IMR-90 (cell line): Measurements from ENCODE around the gene GMNN. TPM values are rescaled to one million over a fixed set of nuclear protein-coding genes. Genes with fewer than 3 reads are reported as not detected.
A peak's percentile ranks its signal among the peaks of the same experiment; 100 is the strongest.

Source experiments
- ATAC-seq: fragments of 200-7000 bp; cut with Tn5 transposase; 2 replicates; pipeline ENCODE4 v1.9.1; 2020; ENCODE audit warnings: low read depth, mild to moderate bottlenecking, moderate library complexity
- BruUV-seq: library from RNA; stranded (reverse); fragments of 400-500 nt; replicated peaks from 2 replicates; lab custom pipeline; 2021; lab: Mats Ljungman, UMichigan
- CTCF ChIA-PET: fragments of 300-600 bp; formaldehyde crosslinking; extraction: SDS; loops from one replicate; lab custom pipeline; 2021; ENCODE audit warnings: antibody characterized with exemption; lab: Yijun Ruan, JAX
- POLR2A ChIA-PET: fragments of 300-600 bp; sonication (Branson Sonifier 250); formaldehyde crosslinking; loops from one replicate; lab custom pipeline; 2022; ENCODE audit warnings: antibody characterized with exemption; ENCODE audit not compliant: unreplicated experiment; lab: Charles Lee
- DNase-seq: peaks from one replicate; pipeline ENCODE4 v3.0.0; 2013
- H2AFZ ChIP-seq: replicated peaks from 2 replicates; pipeline ENCODE3; 2013; ENCODE audit warnings: low read length, mild to moderate bottlenecking; ENCODE audit not compliant: poor library complexity
- H2AK5ac ChIP-seq: 2 replicates; pipeline ENCODE4 v1.6.1; 2013; ENCODE audit warnings: low read depth, low read length, inconsistent platforms
- H2AK9ac ChIP-seq: replicated peaks from 2 replicates; pipeline ENCODE3; 2013; ENCODE audit warnings: mild to moderate bottlenecking, low read depth, low read length, moderate library complexity; ENCODE audit not compliant: poor library complexity
- H2BK120ac ChIP-seq: 2 replicates; pipeline ENCODE4 v1.6.1; 2013; ENCODE audit warnings: low read depth, low read length, inconsistent platforms
- H2BK15ac ChIP-seq: 3 replicates; pipeline ENCODE4 v1.6.1; 2013; ENCODE audit warnings: low read depth, low read length, inconsistent platforms
- H2BK20ac ChIP-seq: 2 replicates; pipeline ENCODE4 v1.6.1; 2013; ENCODE audit warnings: low read depth, mild to moderate bottlenecking, inconsistent platforms, low read length, moderate library complexity
- H2BK5ac ChIP-seq: 2 replicates; pipeline ENCODE4 v1.6.1; 2013; ENCODE audit warnings: mild to moderate bottlenecking, low read depth, low read length, inconsistent platforms; ENCODE audit not compliant: poor library complexity, severe bottlenecking
- H3K14ac ChIP-seq: replicated peaks from 2 replicates; pipeline ENCODE4 v1.6.1; 2013; ENCODE audit warnings: low read depth, low read length, inconsistent platforms
- H3K18ac ChIP-seq: 2 replicates; pipeline ENCODE4 v1.6.1; 2013; ENCODE audit warnings: low read depth, low read length, control low read depth
- H3K23ac ChIP-seq: 2 replicates; pipeline ENCODE4 v1.6.1; 2013; ENCODE audit warnings: low read depth, low read length, inconsistent platforms
- H3K27ac ChIP-seq: 2 replicates; pipeline ENCODE4 v1.5.1; 2013; ENCODE audit warnings: mild to moderate bottlenecking, control low read depth, low read length; ENCODE audit not compliant: insufficient read depth
- H3K27me3 ChIP-seq: 2 replicates; pipeline ENCODE4 v1.6.1; 2013; ENCODE audit warnings: low read length; ENCODE audit not compliant: control insufficient read depth, insufficient read depth
- H3K36me3 ChIP-seq: 2 replicates; pipeline ENCODE4 v1.6.1; 2013; ENCODE audit warnings: low read length, mixed read lengths; ENCODE audit not compliant: control insufficient read depth, insufficient read depth
- H3K4ac ChIP-seq: 2 replicates; pipeline ENCODE4 v1.6.1; 2013; ENCODE audit warnings: low read depth, low read length, inconsistent platforms
- H3K4me1 ChIP-seq: 2 replicates; pipeline ENCODE4 v1.6.1; 2013; ENCODE audit warnings: low read length, mixed read lengths; ENCODE audit not compliant: control insufficient read depth, insufficient read depth
- H3K4me2 ChIP-seq: 2 replicates; pipeline ENCODE4 v1.6.1; 2013; ENCODE audit warnings: low read depth, mild to moderate bottlenecking, control low read depth, low read length, moderate library complexity
- H3K4me3 ChIP-seq: 2 replicates; pipeline ENCODE4 v1.5.1; 2013; ENCODE audit warnings: low read depth, mild to moderate bottlenecking, control low read depth, low read length, moderate library complexity; ENCODE audit not compliant: insufficient read depth
- H3K56ac ChIP-seq: 2 replicates; pipeline ENCODE4 v1.6.1; 2013; ENCODE audit warnings: low read length, inconsistent platforms; ENCODE audit not compliant: insufficient read depth; ENCODE audit errors: extremely low read depth
- H3K79me1 ChIP-seq, 2 experiments: 2 replicates each; pipeline ENCODE4 v1.6.1; 2013; ENCODE audit warnings: low read length in 2 of 2, inconsistent platforms in 1 of 2, low read depth in 1 of 2
- H3K9ac ChIP-seq: 2 replicates; pipeline ENCODE4 v1.6.1; 2013; ENCODE audit warnings: low read depth, low read length, control low read depth
- H3K9me1 ChIP-seq: 2 replicates; pipeline ENCODE4 v1.6.1; 2013; ENCODE audit warnings: low read length, inconsistent platforms; ENCODE audit not compliant: insufficient read depth
- H3K9me3 ChIP-seq: 2 replicates; pipeline ENCODE4 v1.6.1; 2013; ENCODE audit warnings: low read length; ENCODE audit not compliant: control insufficient read depth, insufficient read depth
- H4K20me1 ChIP-seq: 2 replicates; pipeline ENCODE4 v1.6.1; 2013; ENCODE audit warnings: low read length, inconsistent platforms; ENCODE audit not compliant: insufficient read depth
- H4K5ac ChIP-seq: 2 replicates; pipeline ENCODE4 v1.6.1; 2013; ENCODE audit warnings: mild to moderate bottlenecking, low read depth, low read length, control low read depth
- H4K8ac ChIP-seq, 2 experiments: 2 replicates each; pipeline ENCODE4 v1.6.1; 2013; ENCODE audit warnings: low read depth in 2 of 2, low read length in 2 of 2, control low read depth in 1 of 2, inconsistent platforms in 1 of 2
- H4K91ac ChIP-seq: 2 replicates; pipeline ENCODE4 v1.6.1; 2013; ENCODE audit warnings: low read depth, low read length, inconsistent platforms; ENCODE audit not compliant: insufficient read depth
- BHLHE40 ChIP-seq: fragments of 150-350 bp; IDR thresholded peaks from 2 replicates; pipeline ENCODE4 v1.6.1; 2016; ENCODE audit warnings: mild to moderate bottlenecking, low read depth, low read length
- CEBPB ChIP-seq: IDR thresholded peaks from 2 replicates; pipeline ENCODE4 v1.6.1; 2012; ENCODE audit warnings: low read depth, low read length, improper control_type of control experiment
- CHD1 ChIP-seq: IDR thresholded peaks from 2 replicates; pipeline ENCODE4 v1.6.1; 2012; ENCODE audit warnings: low read depth, low read length, improper control_type of control experiment
- MAFK ChIP-seq: IDR thresholded peaks from 2 replicates; pipeline ENCODE4 v1.6.1; 2012; ENCODE audit warnings: low read depth, low read length, improper control_type of control experiment
- MAZ ChIP-seq: IDR thresholded peaks from 2 replicates; pipeline ENCODE4 v1.6.1; 2012; ENCODE audit warnings: low read depth, mild to moderate bottlenecking, low read length, improper control_type of control experiment, moderate library complexity, borderline replicate concordance
- MXI1 ChIP-seq: IDR thresholded peaks from 2 replicates; pipeline ENCODE4 v1.6.1; 2012; ENCODE audit warnings: low read depth, mild to moderate bottlenecking, low read length, moderate library complexity, borderline replicate concordance
- NFE2L2 ChIP-seq: fragments of 150-350 bp; IDR thresholded peaks from 2 replicates; pipeline ENCODE4 v1.6.1; 2016; ENCODE audit warnings: low read depth, mild to moderate bottlenecking, low read length
- POLR2A ChIP-seq: IDR thresholded peaks from 2 replicates; pipeline ENCODE4 v1.6.1; 2012; ENCODE audit warnings: mild to moderate bottlenecking, low read depth, low read length
- RAD21 ChIP-seq: IDR thresholded peaks from 2 replicates; pipeline ENCODE4 v1.6.1; 2012; ENCODE audit warnings: low read length, improper control_type of control experiment
- RCOR1 ChIP-seq: IDR thresholded peaks from 2 replicates; pipeline ENCODE4 v1.6.1; 2012; ENCODE audit warnings: mild to moderate bottlenecking, low read length, improper control_type of control experiment; ENCODE audit not compliant: insufficient replicate concordance
- SMC3 ChIP-seq: fragments of 150-350 bp; IDR thresholded peaks from 2 replicates; pipeline ENCODE4 v1.6.1; 2016; ENCODE audit warnings: low read depth, mild to moderate bottlenecking, antibody characterized with exemption, low read length, moderate library complexity
- WGBS, 2 experiments: methylation state at CpG; one replicate each; pipeline versions ENCODE4 v1.1.5 to v1.1.7; 2013; ENCODE audit warnings: missing lambda C conversion rate in 2 of 2; ENCODE audit not compliant: insufficient read length in 1 of 2; ENCODE audit errors: extremely low coverage in 2 of 2; 5-methylcytosine and 5-hydroxymethylcytosine counted together
- dilution Hi-C: fragments of 300-500 bp; cut with HindIII; formaldehyde crosslinking; loops from one replicate; pipeline ENCODE4 v1.14.3; 2018; ENCODE audit warnings: low sequenced_read_pairs; ENCODE audit not compliant: unreplicated experiment
- in situ Hi-C: fragments of 300-500 bp; cut with MboI; formaldehyde crosslinking; loops from 3 replicates; pipeline ENCODE4 v1.14.3; 2019; ENCODE audit warnings: low sequenced_read_pairs, inconsistent platforms, mixed read lengths
- intact Hi-C: fragments of 100-400 bp; cut with micrococcal nuclease; formaldehyde crosslinking; loops from 2 replicates; pipeline ENCODE4 v1.10.0; 2022
- polyA plus RNA-seq, 3 experiments: library from polyadenylated mRNA; depleted of rRNA; stranded (reverse); fragments of >200 nt; gene quantifications; 2 replicates each; pipeline ENCODE4 v1.2.3, GENCODE V29; 2012; ENCODE audit warnings: low replicate concordance in 1 of 3
- total RNA-seq: library from RNA; depleted of rRNA; stranded (reverse); fragments of >200 nt; gene quantifications from 2 replicates; pipeline ENCODE4 v1.2.3, GENCODE V29; 2012
- TF ChIP-seq, protein P1 (sequence below): fragments of 150-350 bp; IDR thresholded peaks from 2 replicates; pipeline ENCODE4 v1.6.1; 2017; ENCODE audit warnings: mild to moderate bottlenecking, antibody characterized with exemption, low read length, low read depth
- TF ChIP-seq, protein P2 (sequence below): conservative IDR thresholded peaks from 2 replicates; pipeline ENCODE4 v1.5.1; 2012; ENCODE audit warnings: mild to moderate bottlenecking, low read depth, low read length, improper control_type of control experiment
- TF ChIP-seq, protein P3 (sequence below): fragments of 150-350 bp; IDR thresholded peaks from 2 replicates; pipeline ENCODE4 v1.6.1; 2016; ENCODE audit warnings: low read depth, mild to moderate bottlenecking, low read length, moderate library complexity, borderline replicate concordance

The GMNN gene
- total and polyA plus RNA-seq, 2 of the 4 experiments (the other 2 are of a cell fraction): 19.7 to 22.2 TPM

DNA sequence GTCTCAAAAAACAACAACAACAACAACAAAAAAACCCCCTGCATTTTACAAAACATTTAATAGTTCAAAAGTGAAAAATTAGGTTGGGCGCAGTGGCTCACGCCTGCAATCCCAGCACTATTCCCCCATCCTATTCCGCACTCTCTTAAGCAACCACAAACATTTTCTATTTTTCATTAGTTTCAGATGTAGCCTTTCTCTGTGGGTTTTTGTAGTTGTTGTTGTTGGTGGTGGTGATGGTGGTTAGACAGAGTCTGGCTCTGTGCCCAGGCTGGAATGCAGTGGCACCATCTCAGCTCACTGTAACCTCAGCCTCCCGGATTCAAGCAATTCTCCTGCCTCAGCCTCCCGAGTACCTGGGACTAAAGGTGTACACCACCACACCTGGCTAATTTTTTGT, 6.4 kb upstream of the GMNN start:
- Histone ChIP-seq H3K4me3 (no peak overlapping the region), H2AK5ac (no peak overlapping the region), H4K91ac (no peak overlapping the region), H3K79me1 (no peaks in the 10 kb centered on the region), H2BK15ac (no peak overlapping the region), H2BK5ac (no peak overlapping the region), H4K8ac (no peak overlapping the region), H2AFZ (no peak overlapping the region), H3K4ac (no peak overlapping the region), H3K18ac (no peak overlapping the region), H3K4me1 (peaks cover 2% of the 10 kb centered on the region; the same call in 1 of the 2 replicates), H3K56ac (no peak overlapping the region), H4K5ac (no peak overlapping the region), H2AK9ac (no peak overlapping the region), H3K4me2 (no peak overlapping the region), H2BK20ac (no peak overlapping the region), H4K20me1 (no peaks in the 10 kb centered on the region), H3K9me1 (no peaks in the 10 kb centered on the region; the same call in 1 of the 2 replicates), H3K27me3 (no peaks in the 10 kb centered on the region), H3K36me3 (no peaks in the 10 kb centered on the region), H2BK120ac (no peak overlapping the region), H3K9ac (no peak overlapping the region), H3K27ac (no peak overlapping the region), H3K23ac (no peak overlapping the region), H3K9me3 (no peaks in the 10 kb centered on the region), H3K14ac (no peak overlapping the region)
- ATAC-seq (no peak), DNase-seq (peak; percentile 3)
- WGBS, 2 experiments: no CpG with 5 or more reads among the region's 5 CpGs
- dilution Hi-C loops (no loop called here), intact Hi-C loops (loop anchor here (10.0 kb wide), 1 partner anchor 484 kb away; no protein-coding TSS in a partner anchor), in situ Hi-C loops (loop anchor here (5.0 kb wide), 1 partner anchor 56 kb away; no protein-coding TSS in a partner anchor)
- TF ChIP-seq, protein P1, sequence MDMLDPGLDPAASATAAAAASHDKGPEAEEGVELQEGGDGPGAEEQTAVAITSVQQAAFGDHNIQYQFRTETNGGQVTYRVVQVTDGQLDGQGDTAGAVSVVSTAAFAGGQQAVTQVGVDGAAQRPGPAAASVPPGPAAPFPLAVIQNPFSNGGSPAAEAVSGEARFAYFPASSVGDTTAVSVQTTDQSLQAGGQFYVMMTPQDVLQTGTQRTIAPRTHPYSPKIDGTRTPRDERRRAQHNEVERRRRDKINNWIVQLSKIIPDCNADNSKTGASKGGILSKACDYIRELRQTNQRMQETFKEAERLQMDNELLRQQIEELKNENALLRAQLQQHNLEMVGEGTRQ: no peak
- TF ChIP-seq BHLHE40: no peak
- TF ChIP-seq NFE2L2: no peak
- no peak for TF ChIP-seq RAD21
- no peak for TF ChIP-seq MAZ
- TF ChIP-seq POLR2A: no peak
- TF ChIP-seq, protein P2, sequence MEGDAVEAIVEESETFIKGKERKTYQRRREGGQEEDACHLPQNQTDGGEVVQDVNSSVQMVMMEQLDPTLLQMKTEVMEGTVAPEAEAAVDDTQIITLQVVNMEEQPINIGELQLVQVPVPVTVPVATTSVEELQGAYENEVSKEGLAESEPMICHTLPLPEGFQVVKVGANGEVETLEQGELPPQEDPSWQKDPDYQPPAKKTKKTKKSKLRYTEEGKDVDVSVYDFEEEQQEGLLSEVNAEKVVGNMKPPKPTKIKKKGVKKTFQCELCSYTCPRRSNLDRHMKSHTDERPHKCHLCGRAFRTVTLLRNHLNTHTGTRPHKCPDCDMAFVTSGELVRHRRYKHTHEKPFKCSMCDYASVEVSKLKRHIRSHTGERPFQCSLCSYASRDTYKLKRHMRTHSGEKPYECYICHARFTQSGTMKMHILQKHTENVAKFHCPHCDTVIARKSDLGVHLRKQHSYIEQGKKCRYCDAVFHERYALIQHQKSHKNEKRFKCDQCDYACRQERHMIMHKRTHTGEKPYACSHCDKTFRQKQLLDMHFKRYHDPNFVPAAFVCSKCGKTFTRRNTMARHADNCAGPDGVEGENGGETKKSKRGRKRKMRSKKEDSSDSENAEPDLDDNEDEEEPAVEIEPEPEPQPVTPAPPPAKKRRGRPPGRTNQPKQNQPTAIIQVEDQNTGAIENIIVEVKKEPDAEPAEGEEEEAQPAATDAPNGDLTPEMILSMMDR: no peak
- TF ChIP-seq CEBPB: no peak
- TF ChIP-seq, protein P3, sequence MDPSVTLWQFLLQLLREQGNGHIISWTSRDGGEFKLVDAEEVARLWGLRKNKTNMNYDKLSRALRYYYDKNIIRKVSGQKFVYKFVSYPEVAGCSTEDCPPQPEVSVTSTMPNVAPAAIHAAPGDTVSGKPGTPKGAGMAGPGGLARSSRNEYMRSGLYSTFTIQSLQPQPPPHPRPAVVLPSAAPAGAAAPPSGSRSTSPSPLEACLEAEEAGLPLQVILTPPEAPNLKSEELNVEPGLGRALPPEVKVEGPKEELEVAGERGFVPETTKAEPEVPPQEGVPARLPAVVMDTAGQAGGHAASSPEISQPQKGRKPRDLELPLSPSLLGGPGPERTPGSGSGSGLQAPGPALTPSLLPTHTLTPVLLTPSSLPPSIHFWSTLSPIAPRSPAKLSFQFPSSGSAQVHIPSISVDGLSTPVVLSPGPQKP: no peak
- TF ChIP-seq RCOR1: no peak
- TF ChIP-seq MXI1: no peak
- TF ChIP-seq SMC3: no peak
- TF ChIP-seq MAFK: no peak
- no peak for TF ChIP-seq CHD1
- ChIA-PET POLR2A (no interaction called here), CTCF (no interaction called here)
- BruUV-seq: no TSS peak
